TTC549 (cell line): Measurements from ENCODE around the gene CD93.

Experiments
- FAIRE-seq: peaks from 2 replicates; lab custom pipeline; 2012; peaks lifted over from hg19 to GRCh38; lab: Jason Lieb, UNC

CD93 gene

DNA sequence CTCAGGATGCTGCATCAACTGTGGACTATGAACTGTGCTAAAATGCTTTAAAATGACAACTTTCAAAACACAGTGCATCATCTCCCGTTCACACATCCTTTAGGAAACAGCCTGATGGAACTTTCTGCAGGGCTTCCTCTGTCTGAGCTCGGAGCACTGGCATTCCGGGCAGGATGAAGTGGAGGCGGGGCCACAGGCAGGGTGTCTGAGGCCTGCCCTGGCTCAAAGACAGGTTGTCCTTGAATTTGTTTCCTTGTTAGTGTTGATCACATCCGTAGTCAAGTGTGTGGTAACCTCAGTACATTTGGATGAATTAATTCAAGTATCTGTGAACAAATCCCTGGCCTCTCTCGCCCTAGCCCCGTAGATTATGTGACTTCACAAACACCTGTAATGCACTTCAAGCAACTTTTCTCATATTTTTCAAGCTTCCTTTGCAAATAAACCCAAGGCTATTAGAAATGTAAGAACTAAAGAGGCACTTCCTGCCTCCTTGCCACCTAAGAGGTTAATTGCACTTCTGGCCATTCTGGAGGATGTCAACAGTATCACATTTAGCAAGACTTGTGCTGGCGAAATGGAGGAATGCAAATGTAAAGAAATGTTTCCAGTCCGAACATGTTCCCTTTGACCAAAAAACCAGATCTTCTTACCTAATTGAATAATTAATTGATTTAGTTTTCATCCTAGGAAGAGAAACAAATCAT lies 3.1 kb downstream of the CD93 start:
- no peak for FAIRE-seq

DNA sequence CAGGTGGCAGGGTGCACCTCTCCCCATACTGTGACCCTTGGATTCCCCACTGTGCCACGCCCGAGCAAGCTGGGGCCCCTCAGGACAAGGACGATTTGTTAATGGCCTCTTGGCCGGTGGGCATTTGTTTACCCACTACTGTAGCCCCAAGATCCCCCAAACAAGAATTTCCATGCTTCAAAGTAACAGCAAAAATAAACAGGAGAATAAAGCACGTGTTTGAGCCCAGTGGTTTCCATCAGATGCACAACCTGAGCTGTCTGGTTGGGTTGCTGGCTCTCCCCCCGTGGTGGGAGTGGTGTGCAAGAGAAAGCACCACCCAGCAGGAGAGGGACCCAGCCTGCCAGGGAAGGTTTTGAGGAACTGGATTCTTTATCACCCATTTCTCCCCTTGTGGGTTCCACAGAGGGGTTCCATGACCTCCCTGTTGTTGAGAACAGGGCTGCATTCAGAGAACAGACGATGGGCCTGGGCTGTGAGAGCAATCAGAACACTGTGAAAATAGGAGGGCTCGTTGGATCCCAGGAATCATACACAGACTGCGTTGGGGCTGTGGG lies 4.8 kb downstream of the CD93 start:
- FAIRE-seq: no peak

DNA sequence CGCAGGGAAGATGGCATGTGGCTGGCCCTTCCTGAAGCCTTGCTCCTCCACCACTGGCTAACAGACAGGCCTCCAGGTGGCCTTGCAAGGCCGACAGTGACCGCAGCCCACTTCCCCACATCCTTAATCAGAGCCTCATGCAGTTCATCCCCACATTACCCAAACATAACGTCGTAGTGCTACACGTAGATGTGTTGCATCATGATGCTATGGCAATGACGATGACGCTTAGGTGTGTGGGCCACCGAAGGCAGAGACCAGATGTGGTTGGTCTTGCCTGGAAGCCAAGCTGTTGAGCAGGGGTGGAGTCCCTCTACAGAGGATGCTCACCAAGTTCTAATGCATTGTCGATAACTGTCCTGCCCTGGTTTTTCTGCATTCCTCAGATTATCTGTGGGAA lies 5.6 kb downstream of the CD93 start:
- FAIRE-seq: no peak

DNA sequence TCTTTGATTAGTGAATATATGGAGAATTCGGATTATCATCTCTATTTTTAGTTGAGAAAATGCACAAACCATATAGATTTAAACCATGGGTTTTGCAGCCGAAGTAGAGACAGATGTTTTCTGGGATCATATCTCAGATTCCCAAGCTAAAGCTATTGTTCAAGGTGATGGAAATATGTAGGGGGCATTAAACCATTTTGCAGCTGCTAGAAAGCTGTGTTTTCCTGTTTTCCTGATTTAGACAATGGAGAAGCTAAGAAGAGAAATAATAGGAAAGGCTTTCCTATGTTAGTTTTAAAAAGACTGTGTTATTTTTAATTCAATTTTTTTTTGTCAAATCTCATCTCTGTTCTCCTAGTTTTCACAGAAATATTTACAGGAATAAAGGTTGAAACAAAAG lies 6.2 kb downstream of the CD93 start:
- no peak for FAIRE-seq

- no peak for FAIRE-seq
Observed at GRCh38 chr20:23079016-23079351, 7.1 kb downstream of the CD93 start.

- FAIRE-seq: no peak
Observed at GRCh38 chr20:23078351-23079015, 7.6 kb downstream of the CD93 start.

DNA sequence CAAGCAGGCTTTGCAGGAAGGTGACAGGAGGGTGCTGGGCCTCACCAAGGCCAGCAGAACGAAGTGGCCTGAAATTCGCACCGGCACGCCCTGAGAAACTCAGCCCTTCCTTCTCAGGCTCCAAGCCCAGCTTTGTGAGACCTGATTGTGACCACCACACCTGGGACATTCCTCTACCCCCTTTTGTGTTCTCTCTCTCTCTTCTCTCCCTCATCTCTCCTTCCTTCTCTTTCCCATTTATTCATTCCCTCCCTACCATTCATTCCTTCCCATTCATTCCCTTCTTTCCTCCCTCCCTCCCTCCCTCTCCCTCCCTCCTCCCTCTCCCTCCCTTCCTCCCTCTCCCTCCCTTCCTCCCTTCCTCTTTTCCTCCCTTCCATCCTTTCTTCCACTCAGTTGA lies 8.8 kb downstream of the CD93 start:
- FAIRE-seq: no peak

DNA sequence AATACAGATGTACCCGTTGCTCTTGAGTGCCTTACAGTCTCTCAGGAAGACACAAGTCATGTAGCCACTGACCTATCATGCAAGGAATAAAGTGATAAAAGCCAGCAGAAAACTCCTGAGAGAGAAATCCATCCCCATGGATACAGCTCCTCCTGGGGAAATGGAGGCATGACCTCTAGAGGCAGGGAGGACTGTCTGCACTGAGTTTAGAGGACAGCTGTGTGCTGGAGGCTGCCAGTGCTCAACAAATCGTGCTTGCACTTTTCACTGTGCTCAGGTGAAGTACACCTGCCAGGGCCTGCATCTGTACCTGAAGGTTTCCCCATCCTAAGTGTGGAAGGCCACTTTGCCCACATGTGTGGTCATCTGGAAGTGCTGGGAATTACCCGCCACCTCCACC lies 12.1 kb downstream of the CD93 start:
- FAIRE-seq: no peak

DNA sequence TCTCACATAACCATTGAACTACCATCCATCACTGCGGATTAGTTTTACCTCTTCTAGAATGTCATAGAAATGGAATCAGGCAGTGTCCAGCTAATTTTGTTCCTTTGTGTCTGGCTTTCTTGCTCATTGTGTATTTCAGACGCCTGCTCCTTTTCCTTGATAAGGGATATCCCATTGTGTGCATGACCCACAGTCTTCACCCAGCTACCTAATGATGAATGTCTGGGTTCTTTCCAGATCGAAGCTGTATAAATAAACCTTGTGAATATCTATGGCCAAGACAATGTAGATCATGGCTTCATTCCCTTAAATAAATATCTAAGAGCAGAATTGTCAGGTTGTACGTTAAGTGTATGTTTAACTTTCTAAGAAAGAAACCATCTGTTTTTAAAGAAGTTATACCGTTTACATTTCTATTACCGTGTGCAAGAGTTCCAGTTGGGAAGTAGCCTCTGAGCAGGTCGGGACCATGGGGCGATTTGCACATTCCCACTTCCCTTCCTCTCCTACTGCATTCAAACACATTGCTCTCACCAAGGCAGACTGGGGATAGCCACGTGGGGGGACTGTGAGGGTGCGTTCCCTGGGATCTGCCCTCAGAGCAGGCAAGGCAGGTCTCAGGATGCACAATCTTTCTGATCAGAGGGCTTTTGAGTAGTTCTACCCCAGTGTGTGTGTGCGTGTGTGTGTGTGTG lies 13.1 kb downstream of the CD93 start:
- FAIRE-seq: no peak

DNA sequence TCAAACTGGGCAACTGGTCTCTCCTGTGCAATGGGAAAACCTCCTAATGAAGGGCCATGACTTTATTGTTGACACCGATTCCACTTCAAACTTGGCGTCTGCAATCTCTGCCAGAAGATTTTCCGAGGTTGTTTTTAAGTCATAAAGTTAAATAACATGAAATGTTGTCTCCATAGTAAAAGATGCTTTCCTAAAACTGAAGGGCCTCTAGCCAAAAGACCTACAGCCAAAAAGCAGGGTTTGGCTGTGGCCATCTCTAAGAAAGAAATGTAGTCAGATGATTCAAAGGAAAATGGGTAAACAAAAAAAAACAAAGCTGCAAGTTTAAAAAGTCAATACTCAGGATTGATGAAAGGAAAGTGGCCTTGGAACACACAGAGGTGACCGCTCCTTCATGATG lies 14.1 kb downstream of the CD93 start:
- FAIRE-seq: no peak

DNA sequence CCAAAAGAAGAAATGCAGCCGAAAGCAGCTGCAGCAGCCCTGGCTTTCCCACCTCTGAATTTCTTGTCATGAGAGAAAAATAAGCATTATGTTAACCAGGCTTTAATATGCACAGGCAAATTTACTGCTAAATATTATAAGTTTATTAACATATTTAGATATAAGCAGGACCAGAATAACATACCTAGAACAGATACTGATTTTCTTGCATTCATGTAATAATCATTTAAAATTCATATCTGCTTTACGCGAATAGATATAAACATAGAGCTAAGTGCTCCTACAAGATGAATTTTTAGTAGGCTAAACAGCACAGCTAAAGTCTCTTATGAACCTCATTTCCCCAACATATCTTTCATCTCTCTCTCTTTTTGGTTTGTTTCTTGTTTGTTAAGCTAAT lies 14.7 kb downstream of the CD93 start:
- no peak for FAIRE-seq

GRCh38 chr20:23069108-23069507 lies 17.0 kb downstream of the CD93 start:
- no peak for FAIRE-seq

- no peak for FAIRE-seq
Observed at GRCh38 chr20:23068283-23068682, 17.8 kb downstream of the CD93 start.

GRCh38 chr20:23066772-23067171 lies 19.4 kb downstream of the CD93 start:
- FAIRE-seq: no peak

- FAIRE-seq: no peak
Observed at GRCh38 chr20:23065266-23066201, 20.6 kb downstream of the CD93 start.

DNA sequence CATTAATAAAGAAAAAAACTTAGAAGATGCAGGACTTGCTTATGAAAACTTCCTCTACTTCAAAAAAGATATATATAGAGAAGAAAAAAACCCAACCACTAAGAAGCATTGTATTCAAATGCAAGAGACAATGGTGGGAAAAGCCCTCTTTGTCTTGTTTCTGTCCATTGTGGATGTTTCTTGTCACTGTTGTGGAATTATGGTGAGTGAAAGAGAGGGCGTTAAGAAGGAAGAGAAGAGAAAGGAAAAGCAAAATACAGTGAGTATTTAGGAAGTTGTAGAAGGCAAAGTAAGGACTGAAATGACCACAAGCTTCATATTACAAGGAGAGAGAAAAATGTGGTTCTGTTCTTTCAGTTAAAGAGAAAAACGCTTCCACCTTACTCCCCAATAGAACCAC lies 22.5 kb downstream of the CD93 start:
- no peak for FAIRE-seq

GRCh38 chr20:23063168-23063567 lies 23.0 kb downstream of the CD93 start:
- no peak for FAIRE-seq

DNA sequence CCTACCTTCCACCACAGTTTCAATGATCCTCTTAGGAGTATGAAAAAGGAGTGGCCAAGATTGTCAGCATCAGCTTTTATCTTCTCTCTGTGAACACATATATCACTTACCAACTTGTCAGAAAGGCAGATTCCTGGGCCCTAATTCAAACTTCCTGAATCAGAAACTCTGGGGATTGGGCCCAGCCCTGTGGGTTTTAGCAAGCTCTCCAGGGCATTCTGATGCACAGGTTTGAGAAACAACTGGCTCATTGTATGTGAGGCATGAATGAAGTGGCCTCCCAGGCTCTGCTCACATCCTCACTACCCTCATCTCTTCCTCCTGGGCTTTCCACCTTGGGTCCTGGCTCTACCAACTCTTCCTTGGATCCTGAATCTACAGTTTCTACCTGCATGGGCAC lies 23.5 kb downstream of the CD93 start:
- no peak for FAIRE-seq

- FAIRE-seq: no peak
Observed at GRCh38 chr20:23061734-23062561, 24.2 kb downstream of the CD93 start.

DNA sequence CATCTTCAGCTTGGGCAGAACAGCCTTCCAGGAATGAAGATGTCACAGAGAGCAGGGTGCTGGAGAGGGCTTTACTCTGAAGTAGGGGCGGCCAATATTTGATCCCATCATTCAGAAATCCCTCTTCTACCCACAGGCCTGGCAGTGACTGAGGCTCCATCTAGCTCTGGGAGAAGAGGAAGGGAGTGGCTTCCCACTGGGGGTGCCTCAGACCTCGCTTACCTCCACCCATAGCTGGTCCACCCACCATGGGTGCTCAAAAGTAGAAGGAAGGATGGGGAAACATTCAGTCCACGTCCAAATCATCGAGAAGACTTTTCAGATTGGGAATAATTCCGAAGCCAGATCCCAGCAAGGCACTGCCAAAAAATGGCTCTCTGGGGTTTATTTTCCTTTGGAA lies 24.9 kb downstream of the CD93 start:
- no peak for FAIRE-seq

DNA sequence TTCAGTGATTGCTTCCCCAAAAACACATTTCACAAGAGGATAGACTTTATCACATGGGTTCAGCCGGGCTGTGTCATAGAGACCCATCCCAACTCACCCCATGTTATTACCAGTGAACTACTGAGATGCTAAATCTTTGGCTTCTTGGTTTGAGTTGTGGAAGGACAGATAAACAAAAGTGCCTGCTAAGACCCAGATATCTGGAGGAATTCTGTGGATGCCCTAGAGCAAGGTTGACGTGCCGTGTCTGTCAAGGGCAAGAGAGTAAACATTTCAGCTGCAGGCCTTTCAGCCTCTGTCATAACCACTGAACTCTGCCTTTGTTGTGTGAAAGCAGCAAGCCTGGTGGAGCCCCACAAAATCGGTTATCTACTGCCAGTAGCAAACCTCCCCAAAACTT lies 25.5 kb downstream of the CD93 start:
- FAIRE-seq: no peak
